Measurements from ENCODE around the gene WIF1. TPM values are rescaled to one million over a fixed set of nuclear protein-coding genes. Genes with fewer than 3 reads are reported as not detected.
A peak's percentile ranks its signal among the peaks of the same experiment; 100 is the strongest.

WIF1 gene
- total RNA-seq, 4 donors from 2014 or later: not detected

GRCh38 chr12:65106948-65107347 is 14.2 kb downstream of the WIF1 start:
- intact Hi-C loops (cut with DNase I; ENCODE audit: low total_unique reads): no loop called here
- DNase-seq: no peak
- Histone ChIP-seq H3K9me3 (no peaks in the 10 kb centered on the region), H3K4me1 (no peaks in the 10 kb centered on the region), H3K27ac (no peak overlapping the region), H3K36me3 (no peaks in the 10 kb centered on the region), H3K4me3 (no peak overlapping the region), H3K27me3 (no peaks in the 10 kb centered on the region)
- in situ Hi-C loops (cut with MboI; ENCODE audit: low pct_ligation_motif_present in 1 of 4, low pct_unique_long_range_greater_than_20kb in 1 of 4, low sequenced_read_pairs in 3 of 4): loop anchor here in 1 of 4 donors (25.0 kb wide), 1 partner anchor 295 kb away; the partner anchor contains the start of gene TBC1D30
- TF ChIP-seq EP300 (IDR thresholded peaks at IDR 0.05; ENCODE audit: low read depth): no peak
- no peak for TF ChIP-seq POLR2AphosphoS5 (IDR thresholded peaks at IDR 0.05)
- TF ChIP-seq, protein P1, sequence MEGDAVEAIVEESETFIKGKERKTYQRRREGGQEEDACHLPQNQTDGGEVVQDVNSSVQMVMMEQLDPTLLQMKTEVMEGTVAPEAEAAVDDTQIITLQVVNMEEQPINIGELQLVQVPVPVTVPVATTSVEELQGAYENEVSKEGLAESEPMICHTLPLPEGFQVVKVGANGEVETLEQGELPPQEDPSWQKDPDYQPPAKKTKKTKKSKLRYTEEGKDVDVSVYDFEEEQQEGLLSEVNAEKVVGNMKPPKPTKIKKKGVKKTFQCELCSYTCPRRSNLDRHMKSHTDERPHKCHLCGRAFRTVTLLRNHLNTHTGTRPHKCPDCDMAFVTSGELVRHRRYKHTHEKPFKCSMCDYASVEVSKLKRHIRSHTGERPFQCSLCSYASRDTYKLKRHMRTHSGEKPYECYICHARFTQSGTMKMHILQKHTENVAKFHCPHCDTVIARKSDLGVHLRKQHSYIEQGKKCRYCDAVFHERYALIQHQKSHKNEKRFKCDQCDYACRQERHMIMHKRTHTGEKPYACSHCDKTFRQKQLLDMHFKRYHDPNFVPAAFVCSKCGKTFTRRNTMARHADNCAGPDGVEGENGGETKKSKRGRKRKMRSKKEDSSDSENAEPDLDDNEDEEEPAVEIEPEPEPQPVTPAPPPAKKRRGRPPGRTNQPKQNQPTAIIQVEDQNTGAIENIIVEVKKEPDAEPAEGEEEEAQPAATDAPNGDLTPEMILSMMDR (IDR thresholded peaks at IDR 0.05): peak; percentile 10 to 32 (median 18)
- TF ChIP-seq POLR2A (IDR thresholded peaks at IDR 0.05): no peak

GRCh38 chr12:65100140-65100539 is 21.0 kb downstream of the WIF1 start:
- no peaks in the 10 kb centered on the region for H3K27me3 ChIP-seq
- WGBS, 2 donors (ENCODE audit: low coverage in 1 of 2): 61 to 73% methylated on average over 3 of the region's 3 CpGs
- H3K9me3 ChIP-seq: no peaks in the 10 kb centered on the region
- H3K4me1 ChIP-seq: no peaks in the 10 kb centered on the region
- no peak for DNase-seq
- no peak for TF ChIP-seq POLR2A (IDR thresholded peaks at IDR 0.05)
- TF ChIP-seq, protein P1 (IDR thresholded peaks at IDR 0.05): no peak
- TF ChIP-seq EP300 (IDR thresholded peaks at IDR 0.05; ENCODE audit: low read depth): no peak
- TF ChIP-seq POLR2AphosphoS5 (IDR thresholded peaks at IDR 0.05): no peak
- in situ Hi-C loops (cut with MboI; ENCODE audit: low pct_ligation_motif_present in 1 of 4, low pct_unique_long_range_greater_than_20kb in 1 of 4, low sequenced_read_pairs in 3 of 4): loop anchor here in 1 of 4 donors (25.0 kb wide), 1 partner anchor 288 kb away; the partner anchor contains the start of gene TBC1D30
- no peak overlapping the region for H3K4me3 ChIP-seq
- no peaks in the 10 kb centered on the region for H3K36me3 ChIP-seq
- H3K27ac ChIP-seq: no peak overlapping the region
- intact Hi-C loops (cut with DNase I; ENCODE audit: low total_unique reads): no loop called here

GRCh38 chr12:65099182-65099581 is 21.9 kb downstream of the WIF1 start:
- Histone ChIP-seq H3K36me3 (no peaks in the 10 kb centered on the region), H3K4me1 (no peaks in the 10 kb centered on the region), H3K9me3 (no peaks in the 10 kb centered on the region), H3K27ac (no peak overlapping the region), H3K27me3 (no peaks in the 10 kb centered on the region), H3K4me3 (no peak overlapping the region)
- intact Hi-C loops (cut with DNase I; ENCODE audit: low total_unique reads): no loop called here
- in situ Hi-C loops (cut with MboI; ENCODE audit: low pct_ligation_motif_present in 1 of 4, low pct_unique_long_range_greater_than_20kb in 1 of 4, low sequenced_read_pairs in 3 of 4): no loop called here
- no peak for DNase-seq
- 53 to 81% methylated on average over 3 of the region's 3 CpGs for WGBS, 2 donors (ENCODE audit: low coverage in 1 of 2)
- TF ChIP-seq POLR2AphosphoS5 (IDR thresholded peaks at IDR 0.05) (no peak), POLR2A (IDR thresholded peaks at IDR 0.05) (no peak), EP300 (IDR thresholded peaks at IDR 0.05; ENCODE audit: low read depth) (no peak)
- TF ChIP-seq, protein P1 (IDR thresholded peaks at IDR 0.05): no peak

DNA sequence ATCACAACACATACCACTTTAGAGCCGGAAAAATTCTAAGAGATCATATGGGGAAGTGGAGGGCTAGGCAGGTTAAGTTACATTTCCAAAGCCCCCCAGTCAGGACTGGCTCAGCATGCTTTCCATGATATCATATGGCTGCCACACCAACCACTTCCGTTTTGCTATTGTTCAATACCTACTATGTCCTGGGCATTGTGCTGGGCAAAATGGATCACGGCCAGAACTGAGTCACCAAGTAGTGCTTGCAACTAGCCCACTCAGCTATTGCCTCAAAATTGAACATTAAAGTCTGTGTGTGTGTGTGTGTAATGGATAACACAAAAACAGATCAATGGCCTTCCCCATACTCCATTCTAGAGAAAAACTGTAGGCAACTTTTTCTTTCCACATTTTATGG is 22.7 kb downstream of the WIF1 start:
- WGBS, 2 donors (ENCODE audit: low coverage in 1 of 2): 77 to 79% methylated on average over 1 to 3 of the region's 3 CpGs
- TF ChIP-seq POLR2AphosphoS5 (IDR thresholded peaks at IDR 0.05) (no peak), EP300 (IDR thresholded peaks at IDR 0.05; ENCODE audit: low read depth) (no peak), POLR2A (IDR thresholded peaks at IDR 0.05) (no peak)
- TF ChIP-seq, protein P1 (IDR thresholded peaks at IDR 0.05): no peak
- in situ Hi-C loops (cut with MboI; ENCODE audit: low pct_ligation_motif_present in 1 of 4, low pct_unique_long_range_greater_than_20kb in 1 of 4, low sequenced_read_pairs in 3 of 4): no loop called here

More for the DNA sequence above, 22.7 kb downstream of the WIF1 start:
- peaks cover 5% of the 10 kb centered on the region for H3K27me3 ChIP-seq
- no peaks in the 10 kb centered on the region for H3K4me1 ChIP-seq
- no peak overlapping the region for H3K4me3 ChIP-seq
- H3K36me3 ChIP-seq: no peaks in the 10 kb centered on the region
- no peaks in the 10 kb centered on the region for H3K9me3 ChIP-seq
- no peak overlapping the region for H3K27ac ChIP-seq
- no peak for DNase-seq
- intact Hi-C loops (cut with DNase I; ENCODE audit: low total_unique reads): no loop called here
